Measurements from ENCODE around the gene NFATC1.
A peak's percentile ranks its signal among the peaks of the same experiment; 100 is the strongest.

NFATC1 gene

DNA sequence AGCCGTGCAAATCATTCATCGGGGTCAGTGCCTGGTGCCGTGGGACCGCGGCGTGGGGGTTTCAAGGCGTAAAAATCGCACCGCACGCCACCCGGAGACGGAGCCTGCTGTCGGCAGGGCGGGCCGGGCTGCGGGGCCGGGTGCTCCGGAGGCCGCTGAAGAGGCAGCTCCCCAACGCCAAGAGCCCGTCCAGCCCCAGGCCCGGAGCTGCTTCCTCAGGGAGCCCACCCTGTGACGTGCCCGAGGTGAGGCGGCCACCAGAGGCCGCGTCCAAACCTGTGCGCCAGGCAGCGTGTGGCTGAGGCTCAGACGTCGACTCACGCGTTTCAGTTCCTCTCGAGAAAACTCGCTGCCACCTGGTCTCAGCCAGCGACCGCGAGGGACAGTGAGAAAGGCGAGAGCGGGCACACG is 98.1 kb downstream of the NFATC1 start:
- DNase-seq: peak; percentile 32

DNA sequence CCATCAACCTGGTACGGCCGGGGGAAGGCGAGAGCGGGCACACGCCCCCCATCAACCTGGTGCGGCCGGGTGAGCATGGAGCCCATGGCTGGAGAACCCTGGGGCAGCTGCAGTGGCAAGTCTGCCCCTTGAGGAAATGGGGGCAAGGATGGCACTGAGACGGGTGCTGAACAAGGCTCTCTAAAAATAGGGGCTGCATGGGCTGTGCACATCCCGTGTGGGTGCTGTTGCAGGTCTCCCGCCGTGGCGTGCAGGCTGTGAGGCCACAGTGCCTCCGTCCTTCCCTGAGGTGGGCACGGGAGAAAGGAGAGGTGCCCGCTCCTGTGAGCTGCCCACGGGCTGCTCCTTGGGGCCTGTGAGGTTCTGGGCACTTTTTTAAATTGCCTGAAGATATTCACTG is 99.2 kb downstream of the NFATC1 start:
- peak; percentile 22 for DNase-seq

DNA sequence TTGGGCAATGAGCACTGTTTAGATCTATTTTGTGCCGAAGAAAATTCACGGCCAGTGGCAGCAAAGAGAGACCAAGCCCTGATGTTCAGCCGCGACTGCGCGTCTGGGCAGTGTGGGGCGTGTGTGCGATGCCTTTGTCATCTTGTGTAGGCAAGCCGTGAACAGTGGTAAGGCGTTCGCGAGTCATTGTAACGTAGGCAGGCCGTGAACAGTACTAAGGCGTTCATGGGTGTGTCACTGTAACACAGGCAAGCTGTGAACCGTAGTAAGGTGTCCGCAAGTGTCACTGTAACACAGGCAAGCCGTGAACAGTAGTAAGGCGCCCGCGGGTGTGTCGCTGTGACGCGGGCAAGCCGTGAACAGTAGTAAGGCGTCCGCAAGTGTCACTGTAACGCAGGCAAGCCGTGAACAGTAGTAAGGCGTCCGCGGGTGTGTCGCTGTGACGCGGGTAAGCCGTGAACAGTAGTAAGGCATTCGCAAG is 99.9 kb downstream of the NFATC1 start:
- peak; percentile 17 for DNase-seq

DNA sequence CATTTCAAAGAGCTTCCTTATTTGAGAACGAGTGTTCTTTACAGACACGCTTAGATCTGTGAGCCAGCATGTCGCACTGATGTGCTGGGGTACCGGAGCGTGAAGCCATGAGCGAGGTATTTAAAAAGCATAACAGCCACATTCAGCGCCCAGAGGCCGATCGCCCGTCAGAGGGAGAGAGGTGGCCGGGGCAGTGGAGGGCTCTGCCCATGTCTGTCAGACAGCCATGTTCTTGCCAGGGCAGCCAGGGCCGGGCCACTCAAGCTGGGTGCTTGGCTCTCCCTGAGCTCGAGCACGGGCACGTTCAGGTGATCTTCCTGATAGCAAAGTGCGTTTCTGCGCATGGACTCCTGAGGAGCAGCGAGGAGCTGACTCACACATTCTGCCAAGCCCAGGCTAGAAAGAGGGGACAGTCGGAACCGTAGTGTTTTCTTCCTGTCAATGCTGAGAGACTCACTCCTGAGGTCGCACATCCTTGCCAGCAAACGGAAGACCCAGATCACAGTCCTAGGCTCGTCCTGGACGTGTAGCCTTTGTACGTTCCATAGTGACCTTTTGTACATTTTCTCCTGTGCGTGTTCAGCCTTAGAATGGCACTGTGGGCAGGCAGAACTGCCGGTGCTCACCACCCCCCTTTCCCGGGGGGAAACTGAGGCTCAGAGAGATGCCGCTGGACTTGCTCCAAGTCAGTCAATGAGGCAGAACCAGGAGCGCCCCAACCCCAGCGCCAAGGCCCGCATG is 100.7 kb downstream of the NFATC1 start:
- DNase-seq: peak; percentile 43

DNA sequence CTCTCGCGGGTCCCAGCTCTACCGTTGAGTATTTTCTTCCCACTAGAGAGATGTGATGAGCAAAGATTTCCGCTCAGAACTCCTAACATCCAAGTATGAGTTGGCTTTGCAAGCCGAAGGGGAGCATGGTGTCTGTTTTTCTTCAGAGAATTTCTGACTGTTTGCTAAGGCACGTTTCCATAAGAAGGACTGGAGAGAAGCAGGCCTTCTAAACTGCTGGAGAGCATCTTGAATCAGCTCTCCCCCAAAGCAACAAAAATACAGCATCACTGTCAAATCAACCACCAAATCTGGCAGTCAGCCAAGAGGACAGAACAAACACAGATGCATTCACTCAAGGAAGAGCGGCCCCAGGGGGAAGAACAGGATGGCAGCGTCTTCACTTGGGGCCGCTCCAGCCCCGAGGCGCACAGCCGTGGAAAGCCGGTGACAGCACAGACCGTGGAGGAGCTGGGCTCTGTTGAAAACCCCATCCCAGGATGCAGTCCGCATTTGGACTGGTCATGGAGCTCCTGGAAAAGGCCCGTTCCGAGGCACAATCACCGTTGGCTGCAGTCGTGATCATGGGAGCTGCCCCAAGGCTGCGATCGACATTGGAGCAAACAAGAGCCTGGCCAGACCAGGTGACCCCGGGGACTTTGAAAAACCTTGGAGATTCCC is 101.4 kb downstream of the NFATC1 start:
- peak; percentile 47 for DNase-seq

DNA sequence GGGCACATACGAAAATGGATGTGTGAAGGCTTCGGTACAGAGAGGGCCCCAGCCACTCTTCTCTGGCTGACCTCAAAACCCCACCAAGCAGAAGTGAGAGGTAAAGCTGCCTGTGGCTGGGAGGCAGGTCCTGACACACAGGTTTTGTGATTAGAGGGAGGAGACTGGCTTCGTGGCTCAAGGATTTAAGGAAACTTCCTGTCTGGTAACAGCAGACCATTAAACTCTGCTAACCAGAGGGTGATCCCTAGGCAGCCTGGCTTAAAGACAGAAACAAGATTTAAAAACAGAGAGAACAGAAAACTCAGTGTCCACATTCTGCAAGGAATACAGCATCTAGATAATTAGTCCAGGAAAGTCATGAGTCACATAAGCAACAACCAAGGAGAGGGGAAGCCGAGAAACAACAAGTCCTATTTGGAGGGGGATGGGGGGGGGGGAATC is 101.9 kb downstream of the NFATC1 start:
- peak; percentile 41 for DNase-seq

DNA sequence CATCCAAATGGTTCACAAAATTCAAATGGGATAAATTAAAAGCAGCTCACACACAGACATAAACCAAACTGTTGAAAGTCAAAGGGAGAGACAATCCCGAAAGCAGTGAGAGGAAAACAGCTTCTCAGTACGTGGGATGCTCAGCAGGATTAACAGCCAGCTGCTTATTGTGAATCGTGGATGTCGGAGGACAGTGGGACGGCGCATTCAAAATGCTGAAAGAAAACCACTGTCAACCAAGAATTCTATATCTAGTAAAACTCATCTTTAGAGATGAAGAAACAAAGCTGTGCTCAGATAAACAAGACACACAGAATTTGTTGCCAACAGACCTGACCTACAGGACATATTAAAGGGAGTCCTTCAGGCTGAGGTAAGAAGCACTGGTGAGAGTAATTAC is 102.9 kb downstream of the NFATC1 start:
- peak; percentile 4 for DNase-seq

DNA sequence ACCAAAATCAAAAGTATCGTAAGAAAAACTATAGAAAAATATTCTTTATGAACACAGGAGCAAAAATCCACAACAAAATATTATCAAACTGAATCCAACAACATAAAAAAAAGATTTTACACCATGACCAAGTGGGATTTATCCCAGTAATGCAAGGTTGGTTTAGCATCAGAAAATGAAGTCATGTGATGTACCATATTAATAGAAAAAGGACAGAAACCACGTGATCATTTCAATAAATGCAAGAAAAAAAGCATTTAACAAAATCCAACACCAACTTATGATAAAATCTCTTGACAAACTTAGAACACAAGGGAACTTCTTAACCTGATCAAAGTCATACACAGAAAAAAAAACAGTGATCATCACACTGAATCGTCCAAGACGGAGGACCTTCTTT is 105.3 kb downstream of the NFATC1 start:
- DNase-seq: no peak

DNA sequence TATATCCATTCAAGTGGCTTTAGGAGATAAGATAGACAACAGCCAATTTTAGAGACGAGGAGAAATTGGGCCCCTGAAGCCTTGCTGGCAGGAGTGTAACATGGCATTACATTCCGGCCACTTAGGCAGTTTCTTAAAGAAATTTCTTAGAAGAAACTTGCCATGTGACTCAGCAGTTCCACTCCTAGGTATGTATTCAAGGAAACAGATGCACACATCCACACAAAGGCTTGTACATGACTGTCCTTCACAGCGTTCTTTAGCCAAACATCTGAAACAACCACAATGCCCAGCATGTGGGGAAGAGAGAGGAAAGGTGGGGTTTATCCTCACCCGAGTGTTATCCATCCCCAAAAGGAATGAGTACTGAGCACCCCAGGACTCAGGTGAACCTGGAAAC is 107.1 kb downstream of the NFATC1 start:
- peak; percentile 27 for DNase-seq

DNA sequence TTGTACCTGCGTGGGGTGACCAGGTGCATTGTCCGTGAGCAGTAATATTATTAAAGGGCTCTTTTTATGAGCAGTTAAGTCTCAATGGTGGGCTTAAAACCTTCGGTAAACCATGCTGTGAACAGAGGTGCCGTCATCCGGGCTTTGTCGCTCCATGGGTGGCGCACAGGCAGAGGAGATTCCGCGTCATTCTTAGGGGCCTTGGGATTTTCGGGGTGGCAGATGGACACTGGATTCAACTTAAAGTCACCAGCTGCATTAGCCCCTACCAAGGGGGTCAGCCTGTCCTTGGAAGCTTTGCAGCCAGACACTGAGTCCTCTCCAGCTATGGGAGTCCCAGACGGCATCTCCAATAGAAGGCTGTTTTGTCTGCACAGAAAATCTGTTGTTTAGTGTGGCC is 107.7 kb downstream of the NFATC1 start:
- no peak for DNase-seq

DNA sequence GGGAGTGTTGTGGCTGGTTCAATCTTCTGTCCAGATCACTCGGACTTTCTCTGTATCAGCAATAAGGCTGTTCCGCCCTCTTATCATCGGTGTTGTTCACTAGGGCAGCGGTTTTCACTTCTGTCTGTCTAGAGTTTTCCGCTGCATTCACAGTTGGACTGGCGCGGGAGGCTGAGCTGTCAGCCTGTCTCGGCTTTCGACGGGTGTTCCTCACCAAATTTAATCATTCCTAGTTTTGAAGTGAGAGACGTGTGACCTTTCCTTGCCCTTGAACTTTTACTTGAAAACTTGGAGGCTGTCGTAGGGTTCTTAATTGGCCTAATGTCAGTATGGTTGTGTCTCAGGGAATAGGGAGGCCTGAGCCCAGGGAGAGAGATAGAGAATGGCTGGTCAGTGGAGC is 108.3 kb downstream of the NFATC1 start:
- DNase-seq: peak; percentile 13

DNA sequence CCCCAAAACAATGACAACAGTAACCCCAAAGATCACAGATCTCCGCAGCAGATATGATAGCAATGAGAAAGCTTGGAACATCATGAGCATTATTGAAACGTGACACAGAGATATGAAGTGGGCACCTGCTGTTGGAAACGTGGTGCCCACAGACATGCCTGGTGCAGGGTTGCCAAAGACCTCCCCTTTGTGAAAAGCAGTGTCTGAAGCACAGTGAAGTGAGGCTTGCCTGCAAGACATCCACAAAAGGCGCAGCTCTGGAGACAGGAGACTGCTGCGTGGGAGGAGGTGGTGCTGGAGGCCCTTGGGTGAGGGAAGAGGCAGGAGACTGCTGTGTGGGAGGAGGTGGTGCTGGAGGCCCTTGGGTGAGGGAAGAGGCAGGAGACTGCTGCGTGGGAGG is 108.8 kb downstream of the NFATC1 start:
- DNase-seq: peak; percentile 22

DNA sequence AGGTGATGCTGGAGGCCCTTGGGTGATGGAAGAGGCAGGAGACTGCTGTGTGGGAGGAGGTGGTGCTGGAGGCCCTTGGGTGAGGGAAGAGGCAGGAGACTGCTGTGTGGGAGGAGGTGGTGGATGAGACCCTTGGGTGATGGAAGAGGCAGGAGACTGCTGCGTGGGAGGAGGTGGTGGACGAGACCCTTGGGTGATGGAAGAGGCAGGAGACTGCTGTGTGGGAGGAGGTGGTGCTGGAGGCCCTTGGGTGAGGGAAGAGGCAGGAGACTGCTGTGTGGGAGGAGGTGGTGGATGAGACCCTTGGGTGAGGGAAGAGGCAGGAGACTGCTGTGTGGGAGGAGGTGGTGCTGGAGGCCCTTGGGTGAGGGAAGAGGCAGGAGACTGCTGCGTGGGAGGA is 109.7 kb downstream of the NFATC1 start:
- peak; percentile 7 for DNase-seq

DNA sequence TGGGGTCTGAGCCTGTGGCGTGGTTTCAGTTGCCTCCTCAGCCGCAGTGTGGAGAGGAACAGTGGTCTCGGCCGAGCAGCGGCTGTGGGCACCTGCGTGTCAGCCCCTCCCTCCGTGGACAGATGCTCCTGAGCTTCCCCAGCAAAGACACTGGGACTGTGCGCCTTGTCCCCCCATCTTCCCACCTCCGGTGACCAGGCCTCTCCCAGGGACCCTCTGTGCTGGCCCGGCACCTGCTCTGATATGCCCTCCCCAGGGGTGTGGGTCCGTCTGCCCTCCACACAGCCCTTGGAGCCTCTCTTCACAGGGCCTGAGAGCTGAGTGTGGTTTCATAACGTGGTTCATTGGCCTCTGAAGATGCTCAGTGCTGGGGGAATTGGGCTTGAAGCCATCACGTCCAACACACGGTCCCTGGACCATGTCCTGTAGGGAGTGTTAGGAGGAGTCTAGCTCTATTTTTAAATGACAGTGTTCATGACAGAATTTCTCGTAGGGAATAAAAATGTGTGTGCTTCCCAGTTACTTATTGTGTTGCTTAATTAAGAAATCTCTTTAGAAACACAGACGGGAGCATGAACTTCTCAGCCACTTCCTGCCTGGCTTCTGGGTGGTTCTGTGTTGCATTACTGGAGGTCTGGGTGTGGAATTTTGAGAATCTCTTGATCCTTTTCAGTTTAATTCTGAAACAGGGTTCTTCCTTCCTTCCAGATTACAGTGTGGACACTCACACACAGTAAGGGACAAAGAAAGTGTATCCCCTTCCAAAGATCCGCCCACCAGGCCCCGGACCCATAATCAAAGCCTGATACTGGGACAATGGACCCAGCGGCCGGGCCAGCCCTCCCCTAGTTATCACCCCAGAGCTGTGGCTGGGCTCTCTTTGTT is 110.7 kb downstream of the NFATC1 start:
- peak; percentile 51 for DNase-seq

DNA sequence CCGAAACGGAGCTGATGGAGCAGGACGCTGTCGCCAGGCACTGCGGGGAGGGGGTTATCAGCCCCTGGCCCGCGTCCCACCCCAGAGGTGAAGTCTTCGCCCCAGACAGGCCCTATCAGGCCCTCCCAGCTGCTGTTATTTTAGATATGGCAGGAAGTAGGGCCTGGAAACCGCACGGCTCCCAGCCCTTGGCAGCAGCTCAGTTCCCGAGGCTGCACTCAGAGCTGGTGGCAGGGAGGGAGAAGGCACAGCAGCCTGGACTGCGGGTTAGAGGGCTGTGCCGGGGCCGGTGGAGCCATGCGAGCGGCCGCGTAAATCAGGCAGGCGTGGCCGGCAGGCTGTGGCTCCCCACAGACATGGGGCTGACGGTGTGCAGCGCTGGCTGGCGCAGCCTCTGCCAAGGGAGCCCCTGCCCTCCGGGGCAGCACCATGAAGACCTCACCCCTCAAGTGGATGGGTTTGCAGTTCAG is 111.4 kb downstream of the NFATC1 start:
- peak; percentile 81 for DNase-seq

DNA sequence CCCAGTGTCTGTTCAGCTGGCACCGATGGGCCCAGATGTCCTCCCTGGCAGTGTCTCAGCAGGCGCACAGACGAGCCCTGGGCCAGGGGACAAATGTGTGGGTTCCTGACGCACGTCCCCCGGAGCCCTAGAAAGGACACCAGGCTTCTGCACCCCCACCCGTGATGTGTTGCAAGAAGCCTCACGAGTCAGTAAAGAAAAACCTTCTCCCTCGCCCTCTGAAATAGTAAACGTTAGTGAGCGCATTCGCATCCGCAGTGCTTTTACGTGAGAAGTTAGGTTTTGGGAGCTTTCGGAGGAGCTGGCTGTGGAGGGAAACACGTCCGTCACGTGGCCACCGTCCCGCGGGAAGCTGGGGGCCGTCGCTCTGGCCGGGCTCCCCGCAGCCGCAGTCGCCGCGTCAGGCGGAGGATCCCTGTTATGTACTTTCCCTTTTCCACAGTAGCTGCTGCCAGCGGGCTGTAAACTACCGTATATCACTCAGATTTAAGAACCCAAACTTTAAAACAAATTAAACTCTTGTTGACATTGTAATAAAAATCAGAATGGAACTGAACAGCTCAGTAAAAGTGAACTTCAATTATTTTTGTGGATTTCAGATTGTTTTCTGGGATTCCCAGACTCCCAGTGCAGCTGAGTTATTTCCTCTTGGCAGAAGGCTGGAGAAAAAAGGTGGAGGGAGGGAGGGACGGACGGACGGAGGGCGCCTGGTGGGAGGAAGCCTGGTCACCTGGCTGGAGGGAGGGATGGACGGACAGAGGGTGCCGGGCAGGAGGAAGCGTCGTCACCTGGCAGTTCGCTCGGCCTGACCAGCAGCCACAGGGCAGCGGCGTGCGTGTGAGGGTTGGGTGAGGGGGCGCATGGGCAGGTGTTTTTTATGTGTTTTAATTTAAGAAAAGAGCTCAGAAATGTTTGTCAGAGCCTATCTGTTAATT is 112.1 kb downstream of the NFATC1 start:
- DNase-seq: peak; percentile 91

DNA sequence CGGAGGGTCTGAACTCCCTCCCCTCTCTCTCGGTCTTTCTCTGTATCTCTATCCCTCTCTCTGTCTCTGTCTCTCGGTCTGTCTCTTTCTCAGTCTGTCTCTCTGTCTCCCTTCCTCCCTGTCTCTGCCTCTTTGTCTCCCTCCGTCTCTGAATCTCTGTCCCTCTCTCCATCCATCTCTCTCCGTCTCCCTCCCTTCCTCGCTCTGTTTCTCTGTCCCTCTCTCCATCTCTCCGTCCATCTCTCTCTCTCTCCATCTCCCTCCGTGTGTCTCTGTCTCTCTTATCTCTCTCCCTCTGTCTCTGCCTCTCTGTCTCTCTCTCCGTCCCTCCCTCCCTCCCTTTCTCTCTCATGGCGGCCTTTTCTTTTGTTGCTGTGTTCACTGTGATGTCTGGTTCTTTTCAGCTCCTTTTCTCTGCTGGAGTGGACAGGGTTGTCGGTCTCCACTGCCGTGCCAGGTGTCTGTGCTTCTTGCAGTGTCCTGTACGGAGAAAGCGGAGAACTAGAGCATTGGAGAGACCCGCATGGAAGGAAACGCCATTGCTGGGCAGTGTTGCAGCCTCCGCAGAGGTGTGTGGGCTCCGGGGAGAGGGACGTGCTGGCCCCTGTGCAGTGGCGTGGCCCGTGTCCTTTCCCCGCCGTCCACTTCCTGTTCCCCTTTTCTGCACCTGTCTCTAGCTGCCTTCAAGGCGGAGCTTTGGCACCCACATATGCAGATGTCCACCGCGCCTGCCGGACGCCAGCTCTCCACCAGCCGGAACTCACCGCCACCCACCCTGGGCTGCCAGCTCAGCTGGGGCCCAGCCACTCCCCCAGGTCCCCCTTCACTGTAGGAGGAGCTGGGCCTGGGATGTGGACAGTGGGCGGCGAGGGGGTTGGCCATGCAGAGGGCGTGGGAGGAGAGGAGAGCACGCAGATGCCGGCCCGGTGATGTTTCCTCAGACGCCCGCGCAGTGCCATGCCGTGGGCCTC is 113.1 kb downstream of the NFATC1 start:
- peak; percentile 41 for DNase-seq

DNA sequence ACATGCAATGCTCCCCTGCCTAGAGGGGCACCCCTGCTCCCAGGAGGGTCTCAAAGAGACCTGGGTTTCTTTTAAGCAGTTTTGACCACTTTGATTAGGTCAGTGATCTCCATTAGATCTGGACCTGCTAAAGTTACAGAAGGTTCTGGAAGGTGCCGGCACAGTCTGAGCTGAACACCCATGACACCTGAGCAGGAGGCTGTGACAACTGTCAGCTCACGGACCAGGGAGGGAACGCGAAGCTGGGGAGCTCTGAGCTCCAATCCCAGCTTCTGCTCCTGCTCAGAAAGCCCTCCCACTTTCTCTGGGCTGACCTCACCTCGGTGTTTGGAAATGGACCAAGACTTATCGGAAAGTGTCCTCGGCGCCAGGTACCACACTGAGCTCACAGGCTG is 113.8 kb downstream of the NFATC1 start:
- peak; percentile 34 for DNase-seq

DNA sequence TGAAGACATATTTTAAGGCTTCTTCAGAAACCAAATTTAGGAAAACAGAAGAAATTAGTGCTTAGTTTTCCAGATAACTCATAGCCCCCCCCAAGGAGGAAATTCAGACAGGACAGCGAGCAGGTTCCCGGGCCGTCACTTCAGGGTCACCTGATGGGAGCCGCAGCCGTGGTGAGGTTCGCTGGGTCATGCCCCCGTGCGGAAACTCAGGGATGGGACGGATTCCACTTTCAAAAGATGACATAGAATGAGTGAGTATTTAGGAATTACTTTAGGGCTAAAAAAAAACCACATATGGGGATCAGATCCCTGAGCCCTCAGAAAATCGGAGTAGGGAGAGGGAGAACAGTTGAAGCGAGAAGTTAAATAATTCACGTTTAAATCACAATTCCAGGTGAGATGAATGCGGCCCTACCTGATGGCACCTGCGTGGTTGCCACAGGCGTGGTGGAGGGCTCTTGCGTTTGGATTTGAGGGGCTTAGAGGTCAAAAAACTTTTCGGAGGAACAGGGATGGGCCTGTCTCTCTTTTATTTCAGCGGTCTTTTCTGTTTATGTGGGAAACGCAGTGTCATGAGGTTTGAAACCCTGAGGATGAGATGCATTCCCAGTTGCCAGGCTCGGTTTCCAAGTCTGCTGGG is 114.4 kb downstream of the NFATC1 start:
- peak; percentile 23 for DNase-seq

DNA sequence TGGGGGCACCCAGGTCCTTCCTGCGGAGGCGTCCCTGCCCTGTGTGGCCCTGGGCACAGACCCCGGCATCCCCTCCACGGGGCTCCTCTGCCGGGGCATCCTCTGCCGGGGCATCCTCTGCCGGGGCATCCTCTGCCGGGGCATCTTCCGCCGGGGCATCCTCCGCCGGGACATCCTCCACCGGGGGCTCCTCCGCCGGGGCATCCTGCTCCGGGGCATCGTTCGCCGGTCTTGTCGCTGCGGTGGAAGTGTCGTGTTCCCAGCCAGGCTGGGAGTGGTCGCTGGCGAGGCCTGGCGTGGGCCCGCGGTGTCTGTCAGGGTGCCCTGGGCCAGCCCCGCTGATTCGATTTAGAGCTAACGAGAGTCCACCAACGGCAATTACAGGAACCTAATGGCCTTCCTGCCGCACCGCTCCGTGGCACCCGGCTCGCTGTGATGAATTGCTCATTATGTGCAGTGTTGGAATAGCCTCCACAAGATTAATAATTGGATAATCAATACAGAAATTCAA is 115.1 kb downstream of the NFATC1 start:
- peak; percentile 38 for DNase-seq
